Bronchial epithelial cell (primary cell): ENCODE measurements around the gene EEPD1. TPM values are rescaled to one million over a fixed set of nuclear protein-coding genes. Genes with fewer than 3 reads are reported as not detected.

Experiments used
- DNase-seq: peaks from one replicate; pipeline ENCODE4 v3.0.0-alpha.2; 2010; ENCODE audit warnings: low read depth
- FAIRE-seq: peaks from 2 replicates; lab custom pipeline; 2011; peaks lifted over from hg19 to GRCh38; lab: Jason Lieb, UNC
- H3K27me3 ChIP-seq: 2 replicates; pipeline ENCODE4 v1.5.1; 2011; ENCODE audit warnings: low read length; ENCODE audit not compliant: control insufficient read depth, insufficient read depth
- H3K36me3 ChIP-seq: 2 replicates; pipeline ENCODE4 v1.5.1; 2011; ENCODE audit warnings: low read length; ENCODE audit not compliant: control insufficient read depth, insufficient read depth
- H3K4me3 ChIP-seq: 2 replicates; pipeline ENCODE4 v1.5.1; 2011; ENCODE audit warnings: mild to moderate bottlenecking, low read depth, low read length, control low read depth
- CTCF ChIP-seq: IDR thresholded peaks from 2 replicates; pipeline ENCODE4 v1.5.1; 2011; ENCODE audit warnings: mild to moderate bottlenecking, moderate library complexity, low read length, control low read depth, inconsistent platforms; ENCODE audit not compliant: insufficient read depth, severe bottlenecking
- total RNA-seq: library from RNA; depleted of rRNA; stranded (reverse); fragments of >200 nt; gene quantifications from 2 replicates; pipeline ENCODE4 v1.2.1, GENCODE V29; 2014

Gene EEPD1
- total RNA-seq, 1 donor from 2014 or later, result 2.9 TPM

- TF ChIP-seq CTCF, result no peak
- DNase-seq (no peak), FAIRE-seq (no peak)
- Histone ChIP-seq H3K4me3 (no peak overlapping the region), H3K36me3 (no peaks in the 10 kb centered on the region), H3K27me3 (peaks cover 2% of the 10 kb centered on the region)
Measured at GRCh38 chr7:36275735-36276284, 122.8 kb downstream of the EEPD1 start.

GRCh38 chr7:36276428-36277248 is 123.6 kb downstream of the EEPD1 start:
- TF ChIP-seq CTCF, result no peak
- Histone ChIP-seq H3K36me3 (no peaks in the 10 kb centered on the region), H3K4me3 (no peak overlapping the region), H3K27me3 (peaks cover 2% of the 10 kb centered on the region)
- DNase-seq (no peak), FAIRE-seq (no peak)

- FAIRE-seq, result no peak
- TF ChIP-seq CTCF, result no peak
- H3K36me3 ChIP-seq, result no peaks in the 10 kb centered on the region
- H3K4me3 ChIP-seq, result no peak overlapping the region
- no peak for DNase-seq
- peaks cover 2% of the 10 kb centered on the region for H3K27me3 ChIP-seq
Measured at GRCh38 chr7:36277249-36277542, 124.1 kb downstream of the EEPD1 start.

- DNase-seq (no peak), FAIRE-seq (no peak)
Measured at GRCh38 chr7:36278069-36278619, 125.1 kb downstream of the EEPD1 start.

GRCh38 chr7:36278620-36279172 is 125.6 kb downstream of the EEPD1 start:
- DNase-seq, result no peak
- Histone ChIP-seq H3K36me3 (no peaks in the 10 kb centered on the region), H3K27me3 (peaks cover 2% of the 10 kb centered on the region), H3K4me3 (no peak overlapping the region)
- TF ChIP-seq CTCF, result no peak
- no peak for FAIRE-seq

More at GRCh38 chr7:36278069-36278619, 125.1 kb downstream of the EEPD1 start:
- Histone ChIP-seq H3K36me3 (no peaks in the 10 kb centered on the region), H3K27me3 (peaks cover 2% of the 10 kb centered on the region), H3K4me3 (no peak overlapping the region)
- TF ChIP-seq CTCF, result no peak
